HCT116 (cell line): Measurements from ENCODE around the gene NANOS1.

Source experiments
- ELF1 ChIP-seq: IDR thresholded peaks from 2 replicates; pipeline ENCODE4 v1.6.1; 2012; ENCODE audit warnings: low read depth, borderline replicate concordance
- EZH2phosphoT487 ChIP-seq: fragments of 200-600 bp; IDR thresholded peaks from 2 replicates; pipeline ENCODE4 v1.6.1; 2018; ENCODE audit warnings: antibody characterized with exemption, borderline replicate concordance
- FOSL1 ChIP-seq: IDR thresholded peaks from 2 replicates; pipeline ENCODE4 v1.6.1; 2012; ENCODE audit warnings: low read depth
- POLR2A ChIP-seq: IDR thresholded peaks from 2 replicates; pipeline ENCODE4 v1.7.0; 2011; ENCODE audit warnings: borderline replicate concordance; ENCODE audit not compliant: insufficient read depth, insufficient read length; ENCODE audit errors: extremely low read depth
- YY1 ChIP-seq: IDR thresholded peaks from 2 replicates; pipeline ENCODE4 v1.6.1; 2011; ENCODE audit warnings: low read length, low read depth, moderate library complexity, mild to moderate bottlenecking; ENCODE audit not compliant: insufficient replicate concordance; ENCODE audit errors: extremely low read depth
- TF ChIP-seq, protein P1 (sequence below): IDR thresholded peaks from 2 replicates; pipeline ENCODE4 v1.6.1; 2012
- TF ChIP-seq, protein P2 (sequence below), 3 experiments: fragments of 200-600 bp in 1 of 3; sonication (generic) in 1 of 3; IDR thresholded peaks in 2 of 3; conservative IDR thresholded peaks in 1 of 3; 2 replicates each; pipeline ENCODE4 v1.5.1; 2012 to 2017; ENCODE audit warnings: low read depth in 2 of 3, low read length in 2 of 3, antibody characterized with exemption in 1 of 3, borderline replicate concordance in 1 of 3, control low read depth in 1 of 3, mild to moderate bottlenecking in 1 of 3, mixed read lengths in 1 of 3, mixed run types in 1 of 3, moderate library complexity in 1 of 3; ENCODE audit not compliant: insufficient read depth in 1 of 3
- TF ChIP-seq, protein P3 (sequence below): IDR thresholded peaks from 2 replicates; pipeline ENCODE4 v1.6.1; 2012

DNA sequence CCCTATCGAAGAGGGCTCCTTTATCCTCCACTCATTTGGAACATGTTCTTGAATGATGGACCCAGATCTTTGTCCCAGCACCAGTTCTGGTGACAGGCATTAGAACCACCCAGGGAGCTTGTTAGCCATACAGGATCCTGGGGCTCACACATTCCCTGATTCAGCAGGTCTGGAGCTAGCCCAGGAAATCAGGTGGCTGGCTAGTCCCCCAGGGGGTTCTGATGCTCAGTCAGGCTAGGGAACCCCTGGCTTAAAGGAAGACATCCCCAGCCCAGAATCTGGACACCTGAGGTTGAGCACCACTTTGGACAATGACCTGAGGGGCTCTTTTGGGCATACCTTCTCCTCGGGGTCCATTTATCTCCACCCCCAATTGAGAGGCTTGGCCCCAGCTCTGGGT is 37.0 kb upstream of the NANOS1 start:
- no peak for TF ChIP-seq POLR2A
- TF ChIP-seq, protein P1, sequence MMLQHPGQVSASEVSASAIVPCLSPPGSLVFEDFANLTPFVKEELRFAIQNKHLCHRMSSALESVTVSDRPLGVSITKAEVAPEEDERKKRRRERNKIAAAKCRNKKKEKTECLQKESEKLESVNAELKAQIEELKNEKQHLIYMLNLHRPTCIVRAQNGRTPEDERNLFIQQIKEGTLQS, result no peak
- TF ChIP-seq, protein P2, sequence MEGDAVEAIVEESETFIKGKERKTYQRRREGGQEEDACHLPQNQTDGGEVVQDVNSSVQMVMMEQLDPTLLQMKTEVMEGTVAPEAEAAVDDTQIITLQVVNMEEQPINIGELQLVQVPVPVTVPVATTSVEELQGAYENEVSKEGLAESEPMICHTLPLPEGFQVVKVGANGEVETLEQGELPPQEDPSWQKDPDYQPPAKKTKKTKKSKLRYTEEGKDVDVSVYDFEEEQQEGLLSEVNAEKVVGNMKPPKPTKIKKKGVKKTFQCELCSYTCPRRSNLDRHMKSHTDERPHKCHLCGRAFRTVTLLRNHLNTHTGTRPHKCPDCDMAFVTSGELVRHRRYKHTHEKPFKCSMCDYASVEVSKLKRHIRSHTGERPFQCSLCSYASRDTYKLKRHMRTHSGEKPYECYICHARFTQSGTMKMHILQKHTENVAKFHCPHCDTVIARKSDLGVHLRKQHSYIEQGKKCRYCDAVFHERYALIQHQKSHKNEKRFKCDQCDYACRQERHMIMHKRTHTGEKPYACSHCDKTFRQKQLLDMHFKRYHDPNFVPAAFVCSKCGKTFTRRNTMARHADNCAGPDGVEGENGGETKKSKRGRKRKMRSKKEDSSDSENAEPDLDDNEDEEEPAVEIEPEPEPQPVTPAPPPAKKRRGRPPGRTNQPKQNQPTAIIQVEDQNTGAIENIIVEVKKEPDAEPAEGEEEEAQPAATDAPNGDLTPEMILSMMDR (IDR thresholded peaks at IDR 0.05 in 2 of 3, conservative IDR thresholded peaks at IDR 0.05 in 1 of 3; ENCODE audit: borderline replicate concordance in 1 of 3, insufficient read depth in 1 of 3, low read depth in 2 of 3, low read length in 2 of 3), result no peak
- no peak for TF ChIP-seq EZH2phosphoT487
- no peak for TF ChIP-seq FOSL1
- TF ChIP-seq YY1, result no peak
- TF ChIP-seq ELF1, result no peak
- TF ChIP-seq, protein P3, sequence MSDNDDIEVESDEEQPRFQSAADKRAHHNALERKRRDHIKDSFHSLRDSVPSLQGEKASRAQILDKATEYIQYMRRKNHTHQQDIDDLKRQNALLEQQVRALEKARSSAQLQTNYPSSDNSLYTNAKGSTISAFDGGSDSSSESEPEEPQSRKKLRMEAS, result no peak
